Kidney (tissue), 14 donors: ENCODE measurements around the gene DIAPH3. TPM values are rescaled to one million over a fixed set of nuclear protein-coding genes. Genes with fewer than 3 reads are reported as not detected.

Experiments used
- DNase-seq, 5 donors: peaks; one replicate each; pipeline ENCODE4 v3.0.0-alpha.2; 2013 to 2020
- FAIRE-seq: peaks from 2 replicates; lab custom pipeline; 2012; peaks lifted over from hg19 to GRCh38; lab: Jason Lieb, UNC
- H3K27ac ChIP-seq, 2 donors: one replicate each; pipeline ENCODE4 v1.7.0; 2013; ENCODE audit warnings: low read depth in 2 of 2, low read length in 2 of 2, inconsistent platforms in 1 of 2
- H3K27me3 ChIP-seq: one replicate; pipeline ENCODE4 v1.7.1; 2013; ENCODE audit warnings: low read length, inconsistent platforms; ENCODE audit not compliant: control insufficient read depth, insufficient read depth
- H3K36me3 ChIP-seq, 3 donors: one replicate each; pipeline versions ENCODE4 v1.7.0 to v1.7.1; 2013; ENCODE audit warnings: low read length in 3 of 3, control low read depth in 1 of 3, inconsistent platforms in 1 of 3; ENCODE audit not compliant: insufficient read depth in 3 of 3, control insufficient read depth in 2 of 3
- H3K4me1 ChIP-seq, 3 donors: one replicate each; pipeline versions ENCODE4 v1.7.0 to v1.7.1; 2013; ENCODE audit warnings: low read length in 3 of 3, inconsistent platforms in 1 of 3, low read depth in 1 of 3; ENCODE audit not compliant: control insufficient read depth in 2 of 3, insufficient read depth in 2 of 3
- H3K4me3 ChIP-seq, 3 donors: one replicate each; pipeline versions ENCODE4 v1.7.0 to v1.8.1; 2013; ENCODE audit warnings: low read length in 3 of 3, control low read depth in 1 of 3, inconsistent platforms in 1 of 3
- H3K9ac ChIP-seq, 3 donors: one replicate each; pipeline versions ENCODE4 v1.7.0 to v1.7.1; 2013; ENCODE audit warnings: low read length in 3 of 3, control low read depth in 1 of 3, inconsistent platforms in 1 of 3
- H3K9me3 ChIP-seq, 3 donors: one replicate each; pipeline versions ENCODE4 v1.7.0 to v1.7.1; 2013; ENCODE audit warnings: low read length in 3 of 3, control low read depth in 1 of 3, inconsistent platforms in 1 of 3; ENCODE audit not compliant: control insufficient read depth in 2 of 3, insufficient read depth in 1 of 3
- intact Hi-C: fragments of 100-400 bp; cut with DNase I; formaldehyde crosslinking; loops from one replicate; pipeline ENCODE4 v1.11.1; 2022
- polyA plus RNA-seq: library from polyadenylated mRNA; stranded (reverse); fragments of 350-450 nt; fragmentation: Illumina TruSeq; extraction: RNeasy Lipid Tissue Mini Kit (QIAGEN cat#74804); gene quantifications from one replicate; pipeline ENCODE4 v1.2.3, GENCODE V29; 2014; ENCODE audit warnings: low read depth, low replicate concordance; ENCODE audit not compliant: insufficient read depth
- total RNA-seq: library from RNA; stranded (reverse); fragmentation: NEBNext Ultra II Directional; extraction: Animal tissue kit (Norgen Biotek cat#: 25700); gene quantifications from one replicate; pipeline ENCODE4 v1.2.1, GENCODE V29; 2021
- TF ChIP-seq, protein P1 (sequence below): IDR thresholded peaks from 3 replicates; pipeline ENCODE4 v1.5.1; 2012; ENCODE audit warnings: mild to moderate bottlenecking, moderate library complexity, borderline replicate concordance; ENCODE audit not compliant: insufficient read depth; ENCODE audit errors: extremely low read depth
- donor health status: control.
- donor health status: control.
- donor health status: control.
- donor health status: control.
- donor health status: control.
- donor health status: DM: yes; HTN: yes; CAD: no.
- donor health status: Normal renal cell carcinoma (clear cell type).

Gene DIAPH3
- total and polyA plus RNA-seq, 2 donors from 2014 or later: 2.0 to 2.7 TPM

- no peak for DNase-seq
- no peaks in the 10 kb centered on the region for H3K9me3 ChIP-seq
- intact Hi-C loops: no loop called here
- TF ChIP-seq, protein P1, sequence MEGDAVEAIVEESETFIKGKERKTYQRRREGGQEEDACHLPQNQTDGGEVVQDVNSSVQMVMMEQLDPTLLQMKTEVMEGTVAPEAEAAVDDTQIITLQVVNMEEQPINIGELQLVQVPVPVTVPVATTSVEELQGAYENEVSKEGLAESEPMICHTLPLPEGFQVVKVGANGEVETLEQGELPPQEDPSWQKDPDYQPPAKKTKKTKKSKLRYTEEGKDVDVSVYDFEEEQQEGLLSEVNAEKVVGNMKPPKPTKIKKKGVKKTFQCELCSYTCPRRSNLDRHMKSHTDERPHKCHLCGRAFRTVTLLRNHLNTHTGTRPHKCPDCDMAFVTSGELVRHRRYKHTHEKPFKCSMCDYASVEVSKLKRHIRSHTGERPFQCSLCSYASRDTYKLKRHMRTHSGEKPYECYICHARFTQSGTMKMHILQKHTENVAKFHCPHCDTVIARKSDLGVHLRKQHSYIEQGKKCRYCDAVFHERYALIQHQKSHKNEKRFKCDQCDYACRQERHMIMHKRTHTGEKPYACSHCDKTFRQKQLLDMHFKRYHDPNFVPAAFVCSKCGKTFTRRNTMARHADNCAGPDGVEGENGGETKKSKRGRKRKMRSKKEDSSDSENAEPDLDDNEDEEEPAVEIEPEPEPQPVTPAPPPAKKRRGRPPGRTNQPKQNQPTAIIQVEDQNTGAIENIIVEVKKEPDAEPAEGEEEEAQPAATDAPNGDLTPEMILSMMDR: no peak
- H3K27ac ChIP-seq: no peak overlapping the region
- H3K36me3 ChIP-seq: no peaks in the 10 kb centered on the region
- no peak for FAIRE-seq
- no peaks in the 10 kb centered on the region for H3K27me3 ChIP-seq
- no peaks in the 10 kb centered on the region for H3K4me1 ChIP-seq
- H3K4me3 ChIP-seq: no peak overlapping the region
- no peak overlapping the region for H3K9ac ChIP-seq
Measured at GRCh38 chr13:60120617-60121336, 43.0 kb downstream of the DIAPH3 start.

DNA sequence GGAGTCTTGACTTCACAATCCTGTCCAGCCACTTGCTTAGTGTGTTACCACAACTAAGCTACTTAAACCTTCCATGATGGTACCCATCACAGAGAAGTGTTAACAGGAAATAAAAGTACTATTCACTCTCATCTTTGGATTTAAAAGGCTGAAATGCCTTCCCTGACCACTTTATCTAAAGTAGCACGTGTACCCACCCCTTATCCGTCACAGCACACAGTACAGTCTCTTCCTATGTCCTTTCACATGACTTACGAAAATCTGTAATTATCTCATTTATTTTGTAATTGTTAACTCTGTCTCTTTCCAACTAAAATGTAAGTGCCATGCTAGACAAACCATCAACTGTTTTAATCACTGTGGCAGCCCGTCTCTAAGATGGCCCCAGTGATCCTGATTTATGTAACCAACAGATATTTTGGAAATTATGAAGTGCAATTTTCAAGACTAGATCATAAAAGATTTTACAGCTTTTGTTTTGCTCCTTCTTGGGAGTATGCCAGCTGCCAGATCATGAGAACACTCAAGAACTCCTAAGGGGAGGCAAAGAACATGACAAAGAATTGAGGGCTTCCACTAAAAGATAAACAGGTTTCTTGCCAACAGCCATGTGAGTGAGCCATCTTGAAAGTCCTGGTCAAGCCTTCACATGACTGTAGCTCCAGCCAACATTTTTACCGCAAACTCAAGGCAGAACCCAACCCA, 44.9 kb downstream of the DIAPH3 start:
- Histone ChIP-seq H3K9ac (no peak overlapping the region), H3K4me3 (no peak overlapping the region), H3K27ac (no peak overlapping the region), H3K4me1 (no peaks in the 10 kb centered on the region), H3K27me3 (no peaks in the 10 kb centered on the region), H3K36me3 (no peaks in the 10 kb centered on the region), H3K9me3 (peaks cover 0 to 3% (median 0%) of the 10 kb centered on the region in 3 donors)
- no peak for DNase-seq
- intact Hi-C loops: no loop called here
- TF ChIP-seq, protein P1: no peak
- FAIRE-seq: no peak

- Histone ChIP-seq H3K4me3 (no peak overlapping the region), H3K27ac (no peak overlapping the region), H3K36me3 (no peaks in the 10 kb centered on the region), H3K27me3 (no peaks in the 10 kb centered on the region), H3K9ac (no peak overlapping the region), H3K4me1 (no peaks in the 10 kb centered on the region), H3K9me3 (peaks cover 0 to 3% (median 0%) of the 10 kb centered on the region in 3 donors)
- DNase-seq (no peak), FAIRE-seq (no peak)
- TF ChIP-seq, protein P1: no peak
- intact Hi-C loops: no loop called here
Measured at GRCh38 chr13:60114499-60115028, 49.2 kb downstream of the DIAPH3 start.
